CD4-positive, alpha-beta T cell (primary cell): ENCODE results near the gene CLGN. TPM values are rescaled to one million over a fixed set of nuclear protein-coding genes. Genes with fewer than 3 reads are reported as not detected.
"Not testable (repeated sequence)": the region's sequence is repeated elsewhere in the genome, so short reads cannot be mapped to it uniquely, and the experiment has no call there.

Experiments
- ATAC-seq: fragments of 200-7000 bp; cut with Tn5 transposase; one replicate; pipeline ENCODE4 v1.10.0; 2022; ENCODE audit warnings: mild to moderate bottlenecking; ENCODE audit not compliant: poor library complexity
- CTCF ChIA-PET: fragments of 350-600 bp; sonication (Branson Sonifier 250); formaldehyde crosslinking; loops from one replicate; lab custom pipeline; 2021; ENCODE audit warnings: antibody characterized with exemption, inconsistent platforms; lab: Charles Lee
- POLR2A ChIA-PET: fragments of 350-600 bp; sonication (Branson Sonifier 250); formaldehyde crosslinking; loops from one replicate; lab custom pipeline; 2021; ENCODE audit warnings: antibody characterized with exemption, inconsistent platforms; lab: Charles Lee
- DNase-seq, 14 experiments: peaks; one replicate each; pipeline ENCODE4 v3.0.0-alpha.2; 2013 to 2020; ENCODE audit warnings: mixed read lengths in 2 of 14
- H3K27ac ChIP-seq, 2 donors: one replicate each; pipeline versions ENCODE4 v1.5.1 to v1.7.0; 2013; ENCODE audit warnings: low read length in 2 of 2, low read depth in 1 of 2, mild to moderate bottlenecking in 1 of 2
- H3K27me3 ChIP-seq, 2 experiments: 1 replicate in 1 of 2; 2 replicates in 1 of 2; pipeline versions ENCODE4 v1.6.1 to v1.7.0; 2013; ENCODE audit warnings: low read length in 2 of 2, control low read depth in 1 of 2, mild to moderate bottlenecking in 1 of 2, moderate library complexity in 1 of 2; ENCODE audit not compliant: insufficient read depth in 2 of 2, control insufficient read depth in 1 of 2
- H3K36me3 ChIP-seq: one replicate; pipeline ENCODE4 v1.6.1; 2013; ENCODE audit warnings: low read length, control low read depth; ENCODE audit not compliant: insufficient read depth
- H3K4me1 ChIP-seq: one replicate; pipeline ENCODE4 v1.6.1; 2013; ENCODE audit warnings: low read length, control low read depth; ENCODE audit not compliant: insufficient read depth
- H3K4me3 ChIP-seq: one replicate; pipeline ENCODE4 v1.5.1; 2013; ENCODE audit warnings: mild to moderate bottlenecking, low read length, moderate library complexity
- H3K9me3 ChIP-seq, 2 experiments: 1 replicate in 1 of 2; 2 replicates in 1 of 2; pipeline versions ENCODE4 v1.6.1 to v1.7.0; 2013; ENCODE audit warnings: low read length in 2 of 2, mild to moderate bottlenecking in 2 of 2, control low read depth in 1 of 2, moderate library complexity in 1 of 2; ENCODE audit not compliant: control insufficient read depth in 1 of 2, insufficient read depth in 1 of 2
- H3K27ac Mint-ChIP-seq: one replicate; pipeline ENCODE4 v1.8.0; 2020; ENCODE audit warnings: mixed read lengths
- H3K27me3 Mint-ChIP-seq: one replicate; pipeline ENCODE4 v1.8.0; 2021; ENCODE audit warnings: mixed read lengths
- H3K36me3 Mint-ChIP-seq: one replicate; pipeline ENCODE4 v1.8.0; 2021; ENCODE audit warnings: low read depth, mixed read lengths
- H3K4me1 Mint-ChIP-seq: one replicate; pipeline ENCODE4 v1.8.0; 2021; ENCODE audit warnings: low read depth, mixed read lengths
- H3K4me3 Mint-ChIP-seq: one replicate; pipeline ENCODE4 v1.8.0; 2020; ENCODE audit warnings: mild to moderate bottlenecking, mixed read lengths
- H3K9me3 Mint-ChIP-seq: one replicate; pipeline ENCODE4 v1.8.0; 2020; ENCODE audit warnings: mixed read lengths
- intact Hi-C, 2 experiments: fragments of 100-400 bp; cut with DNase I in 1 of 2; cut with micrococcal nuclease in 1 of 2; formaldehyde crosslinking; loops; one replicate each; pipeline versions ENCODE4 v1.15.1 to v1.9.0; 2023 to 2025; cut with DNase I, micrococcal nuclease
- total RNA-seq, 174 experiments: library from RNA in 2 of 174; stranded (reverse) in 2 of 174; gene quantifications; one replicate each; pipeline ENCODE4 v1.2.3 and lab custom pipeline; 2021 to 2026
- TF ChIP-seq, protein P1 (sequence below): fragments of 200-600 bp; IDR thresholded peaks from one replicate; pipeline ENCODE4 v1.8.0; 2022; ENCODE audit warnings: antibody characterized with exemption, mild to moderate bottlenecking

Gene CLGN
- total RNA-seq, 2 experiments from 2014 or later, result not detected

DNA sequence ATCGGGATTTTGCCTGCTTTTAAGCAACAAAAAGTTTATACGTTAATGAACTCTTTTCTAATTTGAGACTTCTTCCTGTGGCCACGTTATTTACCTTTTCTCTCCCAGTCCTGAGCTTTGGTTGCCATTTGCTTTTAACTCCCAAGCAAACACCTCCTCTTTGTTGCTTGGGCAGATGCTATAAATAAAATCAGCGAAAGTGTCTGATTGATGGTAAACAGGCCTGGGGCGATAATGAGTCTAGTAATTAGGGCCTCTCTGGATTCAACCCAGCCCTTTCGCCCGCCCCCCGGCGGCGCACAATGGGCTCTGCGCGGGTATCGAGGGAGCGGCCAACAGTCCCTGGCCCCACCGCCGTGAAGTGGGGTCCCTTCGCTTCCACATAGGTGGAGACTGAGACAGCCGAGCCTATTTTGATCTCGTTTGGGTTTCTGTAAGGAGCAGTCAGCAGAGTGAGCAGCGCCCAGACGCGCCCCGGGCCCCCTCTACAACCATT lies 790 bp downstream of the CLGN start:
- peaks cover 68% of the 10 kb centered on the region for H3K27me3 Mint-ChIP-seq

DNA sequence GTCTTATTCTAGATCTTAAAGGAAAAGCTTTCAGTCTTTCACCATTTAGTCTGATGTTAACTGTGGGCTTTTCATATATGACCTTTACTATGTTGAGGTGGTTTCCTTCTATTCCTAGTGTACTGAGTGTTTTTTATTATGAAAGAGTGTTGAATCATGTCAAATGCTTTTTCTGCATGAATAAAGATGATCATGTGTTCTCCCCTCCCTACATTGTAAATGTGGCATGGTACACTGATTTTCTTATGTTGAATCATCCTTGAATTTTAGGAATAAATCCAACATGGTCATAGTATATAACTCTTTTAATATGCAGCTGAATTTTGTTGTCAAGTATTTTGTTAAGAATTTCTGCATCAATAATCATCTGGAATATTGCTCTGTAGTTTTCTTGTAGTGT lies 4.3 kb downstream of the CLGN start:
- Histone ChIP-seq H3K27me3 (peaks cover 13 to 34% of the 10 kb centered on the region in 2 experiments), H3K36me3 (no peaks in the 10 kb centered on the region), H3K4me1 (peaks cover 11% of the 10 kb centered on the region), H3K27ac (no peak overlapping the region), H3K9me3 (peaks cover 0 to 9% of the 10 kb centered on the region in 2 experiments), H3K4me3 (no peak overlapping the region)
- DNase-seq (no peak), ATAC-seq (no peak)
- H3K36me3 Mint-ChIP-seq, result no peaks in the 10 kb centered on the region
- ChIA-PET POLR2A (no interaction called here), CTCF (no interaction called here)
- no peaks in the 10 kb centered on the region for H3K9me3 Mint-ChIP-seq
- intact Hi-C loops, result no loop called here
- H3K4me1 Mint-ChIP-seq, result no peaks in the 10 kb centered on the region
- no peak overlapping the region for H3K4me3 Mint-ChIP-seq
- TF ChIP-seq, protein P1, sequence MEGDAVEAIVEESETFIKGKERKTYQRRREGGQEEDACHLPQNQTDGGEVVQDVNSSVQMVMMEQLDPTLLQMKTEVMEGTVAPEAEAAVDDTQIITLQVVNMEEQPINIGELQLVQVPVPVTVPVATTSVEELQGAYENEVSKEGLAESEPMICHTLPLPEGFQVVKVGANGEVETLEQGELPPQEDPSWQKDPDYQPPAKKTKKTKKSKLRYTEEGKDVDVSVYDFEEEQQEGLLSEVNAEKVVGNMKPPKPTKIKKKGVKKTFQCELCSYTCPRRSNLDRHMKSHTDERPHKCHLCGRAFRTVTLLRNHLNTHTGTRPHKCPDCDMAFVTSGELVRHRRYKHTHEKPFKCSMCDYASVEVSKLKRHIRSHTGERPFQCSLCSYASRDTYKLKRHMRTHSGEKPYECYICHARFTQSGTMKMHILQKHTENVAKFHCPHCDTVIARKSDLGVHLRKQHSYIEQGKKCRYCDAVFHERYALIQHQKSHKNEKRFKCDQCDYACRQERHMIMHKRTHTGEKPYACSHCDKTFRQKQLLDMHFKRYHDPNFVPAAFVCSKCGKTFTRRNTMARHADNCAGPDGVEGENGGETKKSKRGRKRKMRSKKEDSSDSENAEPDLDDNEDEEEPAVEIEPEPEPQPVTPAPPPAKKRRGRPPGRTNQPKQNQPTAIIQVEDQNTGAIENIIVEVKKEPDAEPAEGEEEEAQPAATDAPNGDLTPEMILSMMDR, result no peak
- no peak overlapping the region for H3K27ac Mint-ChIP-seq
- peaks cover 51% of the 10 kb centered on the region for H3K27me3 Mint-ChIP-seq

More for the DNA sequence above, 790 bp downstream of the CLGN start:
- TF ChIP-seq, protein P1, result no peak
- ATAC-seq (no peak), DNase-seq (peak in 2 of 14 experiments; percentile 1 to 11)
- H3K4me1 ChIP-seq, result peaks cover 11% of the 10 kb centered on the region
- H3K36me3 ChIP-seq, result no peaks in the 10 kb centered on the region
- Mint-ChIP-seq H3K27ac (no peak overlapping the region), H3K36me3 (no peaks in the 10 kb centered on the region), H3K4me3 (peak overlapping the region; percentile 47), H3K9me3 (no peaks in the 10 kb centered on the region), H3K4me1 (no peaks in the 10 kb centered on the region)
- ChIA-PET POLR2A (interaction anchor here (0.7 kb wide), 1 partner anchor 54 kb away, joined by 3 read pairs; no protein-coding TSS in a partner anchor), CTCF (interaction anchor here (0.6 kb wide), 1 partner anchor 1231 kb away, joined by 3 read pairs; no protein-coding TSS in a partner anchor)
- peaks cover 0 to 9% of the 10 kb centered on the region in 2 experiments for H3K9me3 ChIP-seq
- peak overlapping the region; percentile 56 for H3K4me3 ChIP-seq
- intact Hi-C loops, result no loop called here
- H3K27me3 ChIP-seq, result peaks cover 13 to 41% of the 10 kb centered on the region in 2 experiments
- H3K27ac ChIP-seq, result no peak overlapping the region

DNA sequence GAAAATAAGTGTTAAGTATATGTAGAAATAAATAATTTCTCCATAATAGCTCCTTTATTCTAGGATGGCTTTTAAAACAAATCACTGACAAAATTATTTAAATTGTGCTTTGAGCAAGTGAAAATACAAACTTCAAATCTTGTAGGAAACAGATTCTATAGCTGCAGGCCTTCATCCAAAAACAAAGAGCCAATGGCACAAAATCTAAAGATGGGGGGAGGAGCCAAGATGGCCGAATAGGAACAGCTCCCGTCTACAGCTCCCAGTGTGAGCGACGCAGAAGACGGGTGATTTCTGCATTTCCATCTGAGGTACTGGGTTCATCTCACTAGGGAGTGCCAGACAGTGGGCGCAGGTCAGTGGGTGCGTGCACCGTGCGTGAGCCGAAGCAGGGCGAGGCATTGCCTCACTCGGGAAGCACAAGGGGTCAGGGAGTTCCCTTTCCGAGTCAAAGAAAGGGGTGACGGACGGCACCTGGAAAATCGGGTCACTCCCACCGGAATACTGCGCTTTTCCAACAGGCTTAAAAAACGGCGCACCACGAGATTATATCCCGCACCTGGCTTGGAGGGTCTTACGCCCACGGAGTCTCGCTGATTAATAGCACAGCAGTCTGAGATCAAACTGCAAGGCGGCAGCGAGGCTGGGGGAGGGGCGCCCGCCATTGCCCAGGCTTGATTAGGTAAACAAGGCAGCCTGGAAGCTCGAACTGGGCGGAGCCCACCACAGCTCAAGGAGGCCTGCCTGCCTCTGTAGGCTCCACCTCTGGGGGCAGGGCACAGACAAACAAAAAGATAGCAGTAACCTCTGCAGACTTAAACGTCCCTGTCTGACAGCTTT lies 14.1 kb downstream of the CLGN start:
- H3K27ac Mint-ChIP-seq, CTCF ChIA-PET, ATAC-seq, POLR2A ChIA-PET, H3K27ac ChIP-seq, H3K27me3 ChIP-seq, H3K9me3 Mint-ChIP-seq, H3K4me1 ChIP-seq, intact Hi-C loops, H3K9me3 ChIP-seq, H3K4me3 Mint-ChIP-seq, H3K4me3 ChIP-seq, H3K4me1 Mint-ChIP-seq, DNase-seq, H3K36me3 Mint-ChIP-seq, H3K36me3 ChIP-seq: not testable (repeated sequence)
- peaks cover 28% of the 10 kb centered on the region for H3K27me3 Mint-ChIP-seq
